Measurements from ENCODE around the gene CCDC187.

CCDC187 gene

DNA sequence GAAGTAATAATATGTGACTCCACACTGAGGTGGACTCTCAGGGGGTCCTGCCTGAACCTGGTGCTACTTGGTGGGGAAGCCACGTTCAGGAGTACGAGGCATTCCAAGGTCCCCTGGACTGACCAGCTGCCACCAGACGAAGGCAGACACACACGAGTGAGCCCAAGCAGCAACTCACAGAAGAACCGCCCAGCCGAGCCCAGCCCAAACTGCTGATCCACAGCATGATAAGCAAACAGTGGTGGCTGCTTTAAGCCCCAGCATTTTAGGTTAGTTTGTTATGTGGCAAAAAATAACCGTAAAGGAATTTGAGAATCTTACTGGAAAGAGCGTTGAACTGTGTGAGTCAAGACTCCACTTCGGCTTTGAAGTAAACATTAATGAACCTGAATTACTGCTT, 90.2 kb downstream of the CCDC187 start:
- no peak for TF ChIP-seq ZFX (IDR thresholded peaks at IDR 0.05)
- TF ChIP-seq, protein P1, sequence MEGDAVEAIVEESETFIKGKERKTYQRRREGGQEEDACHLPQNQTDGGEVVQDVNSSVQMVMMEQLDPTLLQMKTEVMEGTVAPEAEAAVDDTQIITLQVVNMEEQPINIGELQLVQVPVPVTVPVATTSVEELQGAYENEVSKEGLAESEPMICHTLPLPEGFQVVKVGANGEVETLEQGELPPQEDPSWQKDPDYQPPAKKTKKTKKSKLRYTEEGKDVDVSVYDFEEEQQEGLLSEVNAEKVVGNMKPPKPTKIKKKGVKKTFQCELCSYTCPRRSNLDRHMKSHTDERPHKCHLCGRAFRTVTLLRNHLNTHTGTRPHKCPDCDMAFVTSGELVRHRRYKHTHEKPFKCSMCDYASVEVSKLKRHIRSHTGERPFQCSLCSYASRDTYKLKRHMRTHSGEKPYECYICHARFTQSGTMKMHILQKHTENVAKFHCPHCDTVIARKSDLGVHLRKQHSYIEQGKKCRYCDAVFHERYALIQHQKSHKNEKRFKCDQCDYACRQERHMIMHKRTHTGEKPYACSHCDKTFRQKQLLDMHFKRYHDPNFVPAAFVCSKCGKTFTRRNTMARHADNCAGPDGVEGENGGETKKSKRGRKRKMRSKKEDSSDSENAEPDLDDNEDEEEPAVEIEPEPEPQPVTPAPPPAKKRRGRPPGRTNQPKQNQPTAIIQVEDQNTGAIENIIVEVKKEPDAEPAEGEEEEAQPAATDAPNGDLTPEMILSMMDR (conservative IDR thresholded peaks at IDR 0.05), result no peak
- no peak overlapping the region for H3K27ac ChIP-seq

DNA sequence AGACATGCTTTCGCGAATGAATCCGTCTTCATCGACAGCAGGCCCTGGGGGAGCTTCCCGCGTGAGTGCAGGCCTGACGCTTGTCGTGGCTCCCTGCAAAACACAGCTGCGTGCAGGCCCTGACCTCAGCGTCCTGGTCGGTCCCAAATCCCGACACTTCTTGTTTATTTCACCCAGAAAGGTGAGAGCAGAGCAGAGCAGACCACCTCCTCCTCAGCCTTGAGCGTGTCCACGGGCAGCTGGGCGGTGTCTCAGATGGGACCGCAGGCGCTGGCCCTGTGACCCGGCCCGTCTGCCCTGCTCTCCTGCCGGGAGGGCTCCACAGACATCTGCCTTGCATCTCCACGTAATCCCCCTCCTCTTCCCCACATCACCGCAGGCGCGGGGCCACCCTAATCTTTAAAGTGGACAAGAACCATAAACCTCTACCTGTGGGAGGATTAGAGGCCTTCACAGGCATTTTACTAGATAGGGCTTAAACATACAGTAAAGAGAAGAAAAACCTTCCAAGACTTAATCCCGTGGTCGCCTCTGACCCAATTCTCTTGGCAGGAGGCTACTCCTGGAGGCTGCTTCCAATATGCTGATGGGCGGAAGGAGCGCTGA, 91.4 kb downstream of the CCDC187 start:
- TF ChIP-seq ZFX (IDR thresholded peaks at IDR 0.05), result no peak
- TF ChIP-seq, protein P1 (conservative IDR thresholded peaks at IDR 0.05), result no peak
- H3K27ac ChIP-seq, result no peak overlapping the region

DNA sequence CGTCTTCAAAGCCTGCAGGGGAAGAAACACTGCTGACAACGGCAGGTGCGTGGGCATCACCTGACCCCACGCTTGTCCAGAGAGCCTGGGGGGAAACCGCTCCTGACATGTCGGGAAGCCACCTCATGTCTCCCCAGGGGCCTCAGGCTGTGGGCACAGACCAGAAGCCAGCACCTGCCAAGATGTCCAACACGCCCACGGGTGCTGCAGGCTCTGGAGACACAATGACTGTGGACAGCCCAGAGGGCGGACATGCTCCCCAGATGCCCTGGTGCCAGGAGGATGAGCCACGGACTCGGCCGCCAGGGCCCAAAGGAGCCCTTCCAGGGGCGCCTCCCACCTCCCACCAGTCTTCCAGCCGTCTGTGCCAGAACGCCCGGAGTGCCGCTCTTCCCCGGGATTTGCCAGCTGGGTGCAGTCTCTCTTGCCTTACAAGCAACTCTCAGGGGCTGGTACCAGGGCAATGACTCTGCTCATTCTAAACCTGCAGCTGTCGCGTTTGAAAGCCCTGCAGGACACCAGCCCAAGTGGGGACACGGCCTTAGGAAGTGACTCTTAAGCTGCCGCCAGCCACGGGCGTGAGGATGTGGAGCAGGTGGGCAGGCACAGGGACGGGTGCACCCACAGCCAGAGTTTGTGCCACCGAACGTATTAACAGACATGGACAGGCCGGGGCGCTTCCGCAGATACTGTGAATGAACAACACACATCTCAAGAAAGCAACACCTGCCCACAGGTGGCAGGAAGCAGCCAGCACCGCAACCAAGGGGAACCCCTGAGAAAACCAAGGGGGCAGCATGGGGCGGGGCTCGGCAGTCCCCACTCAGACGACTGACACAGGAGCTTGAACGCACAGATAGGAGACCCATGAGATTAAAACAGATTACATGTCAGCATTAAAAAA, 92.2 kb downstream of the CCDC187 start:
- no peak for TF ChIP-seq ZFX (IDR thresholded peaks at IDR 0.05)
- TF ChIP-seq, protein P1 (conservative IDR thresholded peaks at IDR 0.05), result no peak
- H3K27ac ChIP-seq, result no peak overlapping the region

DNA sequence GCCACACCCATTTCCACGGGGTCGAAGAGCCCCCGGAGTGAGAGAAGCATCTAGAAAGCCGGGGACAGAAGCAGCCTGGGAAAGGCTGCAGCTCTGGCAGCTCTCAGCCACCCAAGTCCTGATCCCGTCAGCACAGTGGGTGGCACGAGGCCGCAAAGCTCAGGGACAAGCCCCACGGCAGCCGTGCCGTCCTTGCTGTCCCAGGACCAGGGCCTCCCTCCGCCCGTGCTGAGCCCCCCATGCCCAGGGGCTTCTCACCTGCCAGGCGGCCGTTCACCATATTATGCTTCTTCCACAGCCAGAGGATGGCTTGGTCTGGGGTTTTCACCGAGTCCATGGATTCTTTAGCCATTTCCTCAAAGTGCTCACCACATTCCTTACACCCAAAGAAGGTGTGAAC, 92.9 kb downstream of the CCDC187 start:
- H3K27ac ChIP-seq, result no peak overlapping the region
- TF ChIP-seq, protein P1 (conservative IDR thresholded peaks at IDR 0.05), result no peak
- TF ChIP-seq ZFX (IDR thresholded peaks at IDR 0.05), result no peak

DNA sequence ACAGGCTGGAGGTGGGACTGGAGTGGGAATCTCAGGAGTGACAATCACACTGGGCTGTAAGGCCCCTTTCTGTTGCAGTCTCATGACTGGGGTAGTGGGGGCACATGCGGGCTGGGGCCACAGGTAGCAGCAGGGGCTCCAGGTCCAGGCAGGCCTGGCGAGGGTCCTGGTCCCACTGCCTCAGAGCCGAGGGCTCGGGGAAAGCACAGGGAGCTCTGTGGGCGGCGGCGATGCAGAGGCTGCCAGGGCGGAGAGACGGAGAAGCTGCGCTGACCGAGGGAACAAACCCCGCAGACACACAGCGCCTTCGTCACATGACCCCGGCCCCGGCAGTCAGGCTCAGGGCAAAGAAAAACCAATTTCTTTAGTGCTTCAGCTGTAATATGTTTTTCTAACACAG, 93.6 kb downstream of the CCDC187 start:
- TF ChIP-seq, protein P1 (conservative IDR thresholded peaks at IDR 0.05), result no peak
- no peak for TF ChIP-seq ZFX (IDR thresholded peaks at IDR 0.05)
- H3K27ac ChIP-seq, result no peak overlapping the region

DNA sequence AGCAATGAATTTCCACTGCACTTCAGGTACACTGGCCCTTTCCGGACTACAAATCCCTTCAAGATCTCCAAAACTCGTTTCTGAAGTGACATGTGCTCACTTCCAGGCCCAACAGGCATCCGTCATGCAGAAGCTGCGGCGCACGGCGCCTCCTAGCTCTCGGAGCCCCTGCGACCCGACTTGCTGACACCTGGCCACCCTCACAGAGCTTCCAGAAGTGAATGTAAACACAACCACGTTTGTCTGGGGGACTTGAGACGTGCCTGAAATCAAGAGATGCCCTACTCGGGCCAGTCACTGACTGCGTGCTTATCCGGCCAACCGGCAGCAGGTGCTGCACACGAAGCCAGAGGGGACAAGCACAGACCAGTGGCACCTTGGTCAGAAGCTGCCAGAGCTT, 94.1 kb downstream of the CCDC187 start:
- H3K27ac ChIP-seq, result no peak overlapping the region
- no peak for TF ChIP-seq ZFX (IDR thresholded peaks at IDR 0.05)
- TF ChIP-seq, protein P1 (conservative IDR thresholded peaks at IDR 0.05), result no peak

DNA sequence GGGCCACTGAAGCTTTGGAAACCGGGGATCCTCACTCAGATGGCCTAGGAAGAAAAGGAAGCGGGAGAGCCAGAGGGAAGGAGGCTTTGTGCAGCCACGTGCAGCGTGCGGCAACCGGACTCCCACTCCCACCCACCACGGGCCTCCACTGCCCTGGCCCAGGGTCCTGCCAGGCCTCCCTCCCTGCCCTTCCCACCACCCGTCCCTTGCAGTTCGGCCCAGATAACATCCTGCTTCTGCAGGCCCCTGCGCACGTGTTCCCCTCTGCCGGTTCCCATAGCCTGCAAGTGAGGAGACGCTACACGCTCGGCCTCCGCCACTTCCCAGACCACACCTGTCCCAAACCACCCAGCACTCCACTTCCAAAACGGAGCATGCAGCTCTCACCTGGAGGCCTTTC, 94.7 kb downstream of the CCDC187 start:
- no peak for TF ChIP-seq ZFX (IDR thresholded peaks at IDR 0.05)
- TF ChIP-seq, protein P1 (conservative IDR thresholded peaks at IDR 0.05), result no peak
- H3K27ac ChIP-seq, result no peak overlapping the region
